Measurements from ENCODE around the gene NLRC4. TPM values are rescaled to one million over a fixed set of nuclear protein-coding genes. Genes with fewer than 3 reads are reported as not detected.

Gene NLRC4
- total and polyA plus RNA-seq, 2 donors (not counting 1 experiment from before 2014, with no cell fraction given), result 0.64 to 0.94 TPM

DNA sequence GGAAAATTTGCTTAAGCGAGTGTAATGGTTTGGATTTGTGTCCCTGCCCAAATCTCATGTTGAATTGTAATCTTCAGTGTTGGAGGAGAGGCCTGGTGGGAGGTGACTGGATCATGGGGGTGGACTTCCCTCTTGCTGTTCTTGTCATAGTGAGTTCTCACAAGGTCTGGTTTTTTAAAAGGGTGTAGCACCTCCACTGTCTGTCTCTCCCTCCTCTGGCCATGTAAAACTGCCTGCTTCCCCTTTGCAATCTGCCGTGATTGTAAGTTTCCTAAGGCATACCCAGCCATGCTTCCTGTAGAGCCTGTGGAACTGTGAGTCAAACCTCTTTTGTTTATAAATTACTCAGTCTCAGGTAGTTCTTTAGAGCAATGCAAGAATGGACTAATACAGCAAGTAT lies 19.6 kb upstream of the NLRC4 start:
- CTCF ChIA-PET, result no interaction called here
- no peak overlapping the region for H3K27ac Mint-ChIP-seq
- DNase-seq (no peak), ATAC-seq (ENCODE audit: low read depth) (no peak)
- peaks cover 35% of the 10 kb centered on the region for H3K4me1 Mint-ChIP-seq
- POLR2A ChIA-PET, result no interaction called here
- intact Hi-C loops (cut with micrococcal nuclease), result no loop called here
- no peaks in the 10 kb centered on the region for H3K9me3 Mint-ChIP-seq (ENCODE audit: insufficient read depth)
- Histone ChIP-seq H3K36me3 (replicated peaks in 1 of 2; ENCODE audit: control extremely low read depth in 1 of 2, control insufficient read depth in 1 of 2, extremely low read depth in 1 of 2, insufficient read depth in 2 of 2, low read length in 1 of 2) (peaks cover 0 to 24% of the 10 kb centered on the region in 2 experiments), H3K27me3 (replicated peaks in 1 of 4; ENCODE audit: control extremely low read depth in 1 of 4, control insufficient read depth in 3 of 4, insufficient read depth in 4 of 4, low read length in 3 of 4) (no peaks in the 10 kb centered on the region), H3K4me3 (ENCODE audit: control extremely low read depth in 1 of 5, extremely low read depth in 1 of 5, insufficient read depth in 1 of 5, low read depth in 2 of 5, low read length in 4 of 5) (no peak overlapping the region), H2AFZ (ENCODE audit: insufficient read depth, low read depth, low read length, poor library complexity, severe bottlenecking) (no peak overlapping the region), H3K4me2 (replicated peaks; ENCODE audit: low read depth, low read length, poor library complexity, severe bottlenecking) (no peak overlapping the region), H3K27ac (ENCODE audit: low read length in 2 of 2) (peak overlapping the region in 1 of 2 donors; percentile 19), H3K4me1 (ENCODE audit: control insufficient read depth in 2 of 2, insufficient read depth in 2 of 2, low read length in 2 of 2) (peaks cover 0 to 7% of the 10 kb centered on the region in 2 donors), H3K79me2 (ENCODE audit: control insufficient read depth, insufficient read depth, low read length) (peaks cover 94% of the 10 kb centered on the region), H4K20me1 (ENCODE audit: control insufficient read depth, insufficient read depth, low read length, poor library complexity, severe bottlenecking) (peaks cover 70% of the 10 kb centered on the region), H3K9ac (ENCODE audit: low read length) (peak overlapping the region; percentile 13), H3K9me3 (ENCODE audit: control extremely low read depth in 1 of 3, control insufficient read depth in 2 of 3, insufficient read depth in 1 of 3, low read length in 2 of 3) (no peaks in the 10 kb centered on the region)
- 100% methylated on average over 1 of the region's 2 CpGs for WGBS (ENCODE audit: insufficient coverage)
- TF ChIP-seq, protein P1, sequence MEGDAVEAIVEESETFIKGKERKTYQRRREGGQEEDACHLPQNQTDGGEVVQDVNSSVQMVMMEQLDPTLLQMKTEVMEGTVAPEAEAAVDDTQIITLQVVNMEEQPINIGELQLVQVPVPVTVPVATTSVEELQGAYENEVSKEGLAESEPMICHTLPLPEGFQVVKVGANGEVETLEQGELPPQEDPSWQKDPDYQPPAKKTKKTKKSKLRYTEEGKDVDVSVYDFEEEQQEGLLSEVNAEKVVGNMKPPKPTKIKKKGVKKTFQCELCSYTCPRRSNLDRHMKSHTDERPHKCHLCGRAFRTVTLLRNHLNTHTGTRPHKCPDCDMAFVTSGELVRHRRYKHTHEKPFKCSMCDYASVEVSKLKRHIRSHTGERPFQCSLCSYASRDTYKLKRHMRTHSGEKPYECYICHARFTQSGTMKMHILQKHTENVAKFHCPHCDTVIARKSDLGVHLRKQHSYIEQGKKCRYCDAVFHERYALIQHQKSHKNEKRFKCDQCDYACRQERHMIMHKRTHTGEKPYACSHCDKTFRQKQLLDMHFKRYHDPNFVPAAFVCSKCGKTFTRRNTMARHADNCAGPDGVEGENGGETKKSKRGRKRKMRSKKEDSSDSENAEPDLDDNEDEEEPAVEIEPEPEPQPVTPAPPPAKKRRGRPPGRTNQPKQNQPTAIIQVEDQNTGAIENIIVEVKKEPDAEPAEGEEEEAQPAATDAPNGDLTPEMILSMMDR (IDR thresholded peaks at IDR 0.05), result no peak
- TF ChIP-seq EZH2 (IDR thresholded peaks at IDR 0.05; ENCODE audit: borderline replicate concordance, insufficient read depth, low read depth, low read length, poor library complexity, severe bottlenecking), result no peak
- H3K27me3 Mint-ChIP-seq, result no peaks in the 10 kb centered on the region
- no peak overlapping the region for H3K4me3 Mint-ChIP-seq

DNA sequence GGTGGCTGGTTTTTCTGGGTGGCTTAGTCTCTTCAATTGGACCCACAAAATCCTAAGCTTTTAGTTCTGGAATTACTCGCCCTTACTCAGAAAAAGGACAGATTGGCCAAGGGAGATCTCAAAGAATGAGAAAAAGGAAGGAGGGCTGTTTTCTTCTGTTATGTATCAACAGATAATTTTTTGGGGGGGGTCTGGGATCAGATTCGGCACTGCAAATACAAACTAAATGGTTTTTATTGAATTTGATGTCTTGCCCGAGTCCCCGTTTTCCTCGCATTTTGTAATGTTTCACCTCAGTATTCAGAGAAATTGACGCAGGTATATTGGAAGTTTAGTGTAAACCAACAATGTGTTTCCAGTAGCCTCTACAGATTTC lies 13.8 kb upstream of the NLRC4 start:
- peak overlapping the region; percentile 91 for H3K4me3 Mint-ChIP-seq
- Histone ChIP-seq H3K27ac (ENCODE audit: low read length in 2 of 2) (peak overlapping the region; percentile 66 to 95), H3K4me2 (replicated peaks; ENCODE audit: low read depth, low read length, poor library complexity, severe bottlenecking) (peak overlapping the region; percentile 74), H4K20me1 (ENCODE audit: control insufficient read depth, insufficient read depth, low read length, poor library complexity, severe bottlenecking) (peaks cover 21% of the 10 kb centered on the region), H3K79me2 (ENCODE audit: control insufficient read depth, insufficient read depth, low read length) (peaks cover 67% of the 10 kb centered on the region), H3K9ac (ENCODE audit: low read length) (peak overlapping the region; percentile 97), H3K4me1 (ENCODE audit: control insufficient read depth in 2 of 2, insufficient read depth in 2 of 2, low read length in 2 of 2) (peaks cover 12 to 20% of the 10 kb centered on the region in 2 donors), H3K4me3 (ENCODE audit: control extremely low read depth in 1 of 5, extremely low read depth in 1 of 5, insufficient read depth in 1 of 5, low read depth in 2 of 5, low read length in 4 of 5) (peak overlapping the region; percentile 70 to 98 (median 94)), H2AFZ (ENCODE audit: insufficient read depth, low read depth, low read length, poor library complexity, severe bottlenecking) (peak overlapping the region; percentile 80), H3K27me3 (replicated peaks in 1 of 4; ENCODE audit: control extremely low read depth in 1 of 4, control insufficient read depth in 3 of 4, insufficient read depth in 4 of 4, low read length in 3 of 4) (no peaks in the 10 kb centered on the region), H3K36me3 (replicated peaks in 1 of 2; ENCODE audit: control extremely low read depth in 1 of 2, control insufficient read depth in 1 of 2, extremely low read depth in 1 of 2, insufficient read depth in 2 of 2, low read length in 1 of 2) (peaks cover 0 to 10% of the 10 kb centered on the region in 2 experiments), H3K9me3 (ENCODE audit: control extremely low read depth in 1 of 3, control insufficient read depth in 2 of 3, insufficient read depth in 1 of 3, low read length in 2 of 3) (no peaks in the 10 kb centered on the region)
- ATAC-seq (ENCODE audit: low read depth), result no peak
- POLR2A ChIA-PET, result no interaction called here
- no peak for DNase-seq
- H3K4me1 Mint-ChIP-seq, result peaks cover 26% of the 10 kb centered on the region
- intact Hi-C loops (cut with micrococcal nuclease), result loop anchor here (1.0 to 10.0 kb wide), 2 partner anchors 79 to 1316 kb away; partner anchors contain the start of genes BIRC6 and FAM98A
- H3K27me3 Mint-ChIP-seq, result peaks cover 10% of the 10 kb centered on the region
- 17% methylated on average over 1 of the region's 6 CpGs for WGBS (ENCODE audit: insufficient coverage)
- TF ChIP-seq EZH2 (IDR thresholded peaks at IDR 0.05; ENCODE audit: borderline replicate concordance, insufficient read depth, low read depth, low read length, poor library complexity, severe bottlenecking), result no peak
- TF ChIP-seq, protein P1 (IDR thresholded peaks at IDR 0.05), result no peak
- peak overlapping the region; percentile 97 for H3K27ac Mint-ChIP-seq
- no peaks in the 10 kb centered on the region for H3K9me3 Mint-ChIP-seq (ENCODE audit: insufficient read depth)
- CTCF ChIA-PET, result no interaction called here

Measured in B cell (primary cell).